Panc1 (cell line): ENCODE results near the gene PRKACG.

Source experiments
- CTCF ChIP-seq: fragments of 450-650 bp; IDR thresholded peaks from 2 replicates; pipeline ENCODE4 v1.5.1; 2017; ENCODE audit warnings: mild to moderate bottlenecking
- POLR2AphosphoS5 ChIP-seq: IDR thresholded peaks from 2 replicates; pipeline ENCODE4 v1.6.1; 2012; ENCODE audit warnings: mild to moderate bottlenecking, low read depth, low read length, moderate library complexity
- REST ChIP-seq, 2 experiments: IDR thresholded peaks; 2 replicates each; pipeline ENCODE4 v1.6.1; 2011 to 2012; ENCODE audit warnings: low read depth in 2 of 2, control low read depth in 1 of 2, low read length in 1 of 2, mild to moderate bottlenecking in 1 of 2, moderate library complexity in 1 of 2; ENCODE audit not compliant: insufficient read depth in 1 of 2
- SIN3A ChIP-seq: IDR thresholded peaks from 2 replicates; pipeline ENCODE4 v1.6.1; 2012; ENCODE audit warnings: low read depth, mild to moderate bottlenecking, low read length, moderate library complexity, borderline replicate concordance; ENCODE audit not compliant: insufficient read depth
- TCF7L2 ChIP-seq: IDR thresholded peaks from 2 replicates; pipeline ENCODE4 v1.6.1; 2011; ENCODE audit warnings: mild to moderate bottlenecking, low read depth, low read length, inconsistent platforms

GRCh38 chr9:69013382-69013727 is 558 bp downstream of the PRKACG start:
- TF ChIP-seq CTCF (no peak), REST (IDR thresholded peaks at IDR 0.05; ENCODE audit: insufficient read depth in 1 of 2, low read depth in 2 of 2, low read length in 1 of 2) (no peak), POLR2AphosphoS5 (no peak), TCF7L2 (no peak), SIN3A (no peak)
